IPS-18a (cell line): Measurements from ENCODE around the gene ROBO1.

ENCODE experiments used
- H3K27ac ChIP-seq: one replicate; pipeline ENCODE4 v1.5.1; 2013; ENCODE audit warnings: low read length
- H3K27me3 ChIP-seq: one replicate; pipeline ENCODE4 v1.6.1; 2013; ENCODE audit warnings: mild to moderate bottlenecking, low read length; ENCODE audit not compliant: control insufficient read depth, insufficient read depth
- H3K36me3 ChIP-seq: one replicate; pipeline ENCODE4 v1.6.1; 2013; ENCODE audit warnings: low read depth, low read length; ENCODE audit not compliant: control insufficient read depth
- H3K4me1 ChIP-seq: one replicate; pipeline ENCODE4 v1.6.1; 2013; ENCODE audit warnings: low read depth, low read length; ENCODE audit not compliant: control insufficient read depth
- H3K4me3 ChIP-seq: one replicate; pipeline ENCODE4 v1.5.1; 2013; ENCODE audit warnings: low read length
- H3K9ac ChIP-seq: one replicate; pipeline ENCODE4 v1.6.1; 2013; ENCODE audit warnings: mild to moderate bottlenecking, low read length, moderate library complexity
- H3K9me3 ChIP-seq: one replicate; pipeline ENCODE4 v1.6.1; 2013; ENCODE audit warnings: low read depth, low read length; ENCODE audit not compliant: control insufficient read depth

ROBO1 gene

DNA sequence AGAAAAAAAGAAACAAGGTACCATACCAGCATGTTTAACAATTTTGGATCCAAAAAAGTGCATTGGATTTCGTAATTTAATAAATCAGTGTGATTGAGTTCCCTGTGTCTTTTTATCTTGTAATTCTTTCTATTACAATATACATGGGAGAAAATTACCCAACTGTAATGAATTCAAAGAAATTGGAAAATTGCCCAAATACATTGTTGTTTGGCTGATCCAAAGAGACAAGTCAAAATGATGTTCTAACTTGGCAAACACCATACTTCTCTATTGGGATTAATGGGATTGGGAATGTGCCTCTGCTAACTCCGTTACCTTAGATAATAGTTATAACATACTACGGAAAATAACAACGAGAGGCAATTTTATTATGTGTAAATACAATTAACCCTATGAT, 1097.1 kb downstream of the ROBO1 start:
- Histone ChIP-seq H3K4me3 (no peak overlapping the region), H3K9ac (no peak overlapping the region), H3K36me3 (peaks cover 11% of the 10 kb centered on the region), H3K27ac (no peak overlapping the region), H3K4me1 (no peaks in the 10 kb centered on the region), H3K27me3 (no peaks in the 10 kb centered on the region), H3K9me3 (no peaks in the 10 kb centered on the region)

DNA sequence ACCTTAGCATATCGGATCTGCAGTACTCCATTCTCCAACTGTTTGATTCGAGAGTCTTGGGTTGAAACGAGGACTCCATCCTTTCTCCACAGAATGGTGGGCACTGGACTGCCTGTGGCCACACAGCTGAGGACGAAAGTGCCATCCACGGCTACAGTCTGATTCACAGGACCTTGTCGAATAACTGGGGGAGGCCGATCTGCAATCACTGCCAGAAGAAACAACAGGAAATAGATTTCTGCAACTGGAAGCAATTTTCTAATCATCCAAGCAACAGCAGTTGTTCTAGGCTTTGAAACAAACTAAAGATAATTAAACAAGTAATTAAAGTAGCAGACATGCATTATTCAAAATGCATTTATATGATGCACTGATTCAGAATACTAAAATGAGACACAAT, 1097.7 kb downstream of the ROBO1 start:
- H3K27ac ChIP-seq, result no peak overlapping the region

DNA sequence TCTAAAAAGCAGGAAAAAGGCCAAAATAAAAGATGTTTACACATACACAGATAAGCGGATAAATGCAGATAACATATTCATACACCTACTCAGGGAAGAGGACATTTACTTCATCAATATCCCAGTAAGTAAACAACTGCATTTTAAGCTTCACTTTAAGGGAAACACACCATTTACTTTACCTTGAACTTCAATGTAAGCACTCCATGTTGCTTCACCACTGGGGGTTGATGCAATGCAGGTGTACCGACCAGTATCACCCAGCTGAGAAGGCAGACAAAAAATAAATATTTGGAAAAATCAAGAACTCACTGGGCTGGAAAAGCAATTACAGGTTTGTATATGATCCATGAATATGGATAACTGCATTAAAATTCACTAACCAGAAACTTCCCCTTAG, 1099.5 kb downstream of the ROBO1 start:
- H3K27ac ChIP-seq, result no peak overlapping the region
- no peaks in the 10 kb centered on the region for H3K9me3 ChIP-seq
- H3K4me1 ChIP-seq, result no peaks in the 10 kb centered on the region
- H3K36me3 ChIP-seq, result peaks cover 11% of the 10 kb centered on the region
- H3K4me3 ChIP-seq, result no peak overlapping the region
- no peaks in the 10 kb centered on the region for H3K27me3 ChIP-seq
- H3K9ac ChIP-seq, result no peak overlapping the region

More for the DNA sequence above, 1097.7 kb downstream of the ROBO1 start:
- Histone ChIP-seq H3K4me3 (no peak overlapping the region), H3K9me3 (no peaks in the 10 kb centered on the region), H3K27me3 (no peaks in the 10 kb centered on the region), H3K9ac (no peak overlapping the region), H3K4me1 (no peaks in the 10 kb centered on the region), H3K36me3 (peaks cover 11% of the 10 kb centered on the region)

DNA sequence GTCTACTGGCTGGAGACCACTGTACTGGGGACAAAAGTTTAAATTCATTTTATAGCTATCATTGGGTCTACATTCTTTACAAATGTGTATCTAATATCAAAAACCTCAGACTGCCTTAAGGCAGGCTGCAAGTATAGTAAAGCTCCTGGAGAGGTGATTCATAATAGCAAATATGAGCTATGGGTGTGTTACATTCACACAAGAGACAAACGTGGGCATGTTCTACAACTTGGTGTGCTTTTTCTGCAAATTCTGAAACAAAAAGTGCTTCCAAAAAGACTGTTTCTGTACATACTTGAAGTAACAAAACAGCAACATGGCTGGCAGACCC, 1101.4 kb downstream of the ROBO1 start:
- H3K27me3 ChIP-seq, result no peaks in the 10 kb centered on the region
- H3K4me1 ChIP-seq, result no peaks in the 10 kb centered on the region
- H3K9me3 ChIP-seq, result no peaks in the 10 kb centered on the region
- no peak overlapping the region for H3K4me3 ChIP-seq
- H3K27ac ChIP-seq, result no peak overlapping the region
- H3K9ac ChIP-seq, result no peak overlapping the region
- H3K36me3 ChIP-seq, result peaks cover 11% of the 10 kb centered on the region

DNA sequence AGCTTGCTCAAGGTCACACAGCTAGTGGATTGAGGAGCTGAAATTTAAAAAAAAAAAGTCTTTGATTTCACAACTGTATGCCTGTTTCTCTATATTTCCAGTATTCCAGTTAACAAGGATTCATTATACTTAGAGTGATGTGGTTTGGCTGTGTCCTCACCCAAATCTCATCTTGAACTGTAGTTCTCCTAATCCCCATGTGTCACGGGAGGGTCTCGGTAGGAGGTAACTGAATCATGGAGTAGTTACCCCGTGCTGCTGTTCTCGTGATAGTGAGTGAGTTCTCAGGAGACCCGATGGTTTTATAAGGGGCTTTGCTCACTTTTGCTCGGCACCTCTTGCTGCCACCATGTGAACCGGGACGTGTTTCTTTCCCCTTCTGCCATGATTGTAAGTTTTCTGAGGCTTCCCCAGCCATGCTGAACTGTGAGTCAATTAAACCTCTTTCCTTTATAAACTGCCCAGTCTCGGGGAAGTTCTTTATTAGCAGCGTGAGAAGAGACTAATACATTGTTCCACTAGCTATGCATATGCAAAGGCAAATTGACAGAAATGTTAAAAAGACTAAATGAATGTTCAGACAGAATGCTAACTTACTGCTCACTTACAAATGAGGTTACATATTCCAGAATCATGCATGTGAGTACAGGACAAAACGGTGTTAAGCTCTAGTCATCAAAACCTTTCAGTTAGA, 1101.9 kb downstream of the ROBO1 start:
- Histone ChIP-seq H3K9me3 (no peaks in the 10 kb centered on the region), H3K27ac (no peak overlapping the region), H3K9ac (no peak overlapping the region), H3K4me1 (no peaks in the 10 kb centered on the region), H3K36me3 (peaks cover 11% of the 10 kb centered on the region), H3K4me3 (no peak overlapping the region), H3K27me3 (no peaks in the 10 kb centered on the region)

DNA sequence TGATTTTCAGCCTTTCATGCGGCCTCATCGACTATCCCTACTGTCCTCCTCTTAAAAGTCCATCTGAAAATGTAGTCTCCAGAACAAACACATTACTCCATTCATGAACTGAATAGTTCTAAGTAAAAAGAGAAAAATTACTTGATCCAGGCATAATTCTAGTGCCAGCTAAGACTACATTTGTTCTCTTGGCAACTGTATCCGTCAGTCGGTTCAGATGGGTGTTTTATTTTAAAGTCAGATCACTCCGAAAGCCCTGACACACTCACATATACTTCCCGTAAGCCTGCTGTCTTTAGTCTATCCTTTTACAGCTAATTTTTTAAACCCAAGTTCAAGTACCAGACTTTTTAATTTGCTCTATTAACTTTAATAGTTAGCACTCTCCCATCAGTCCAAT, 1102.7 kb downstream of the ROBO1 start:
- no peak overlapping the region for H3K9ac ChIP-seq
- H3K36me3 ChIP-seq, result peaks cover 11% of the 10 kb centered on the region
- no peak overlapping the region for H3K27ac ChIP-seq
- no peaks in the 10 kb centered on the region for H3K9me3 ChIP-seq
- H3K4me1 ChIP-seq, result no peaks in the 10 kb centered on the region
- no peaks in the 10 kb centered on the region for H3K27me3 ChIP-seq
- no peak overlapping the region for H3K4me3 ChIP-seq

DNA sequence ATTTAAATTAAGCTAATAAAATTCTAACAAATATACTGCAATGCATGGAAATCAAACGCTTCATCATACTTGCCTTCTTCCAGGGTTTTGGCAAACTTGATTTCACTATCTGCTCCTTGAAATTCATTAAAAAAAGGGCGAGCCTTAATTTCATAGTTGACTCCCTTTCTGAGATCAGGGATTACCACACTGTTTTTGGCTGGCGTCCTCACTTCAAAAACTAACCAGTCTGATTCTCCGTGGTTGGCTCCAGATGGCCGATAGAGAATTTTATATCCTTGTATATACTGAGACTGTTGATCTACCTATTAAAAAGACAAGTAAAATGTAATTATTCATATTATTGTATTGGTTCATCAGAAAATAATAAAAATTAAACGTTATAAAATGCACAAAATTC, 1106.8 kb downstream of the ROBO1 start:
- Histone ChIP-seq H3K36me3 (peaks cover 8% of the 10 kb centered on the region), H3K4me3 (no peak overlapping the region), H3K9ac (no peak overlapping the region), H3K9me3 (no peaks in the 10 kb centered on the region), H3K27me3 (no peaks in the 10 kb centered on the region), H3K27ac (no peak overlapping the region), H3K4me1 (no peaks in the 10 kb centered on the region)

DNA sequence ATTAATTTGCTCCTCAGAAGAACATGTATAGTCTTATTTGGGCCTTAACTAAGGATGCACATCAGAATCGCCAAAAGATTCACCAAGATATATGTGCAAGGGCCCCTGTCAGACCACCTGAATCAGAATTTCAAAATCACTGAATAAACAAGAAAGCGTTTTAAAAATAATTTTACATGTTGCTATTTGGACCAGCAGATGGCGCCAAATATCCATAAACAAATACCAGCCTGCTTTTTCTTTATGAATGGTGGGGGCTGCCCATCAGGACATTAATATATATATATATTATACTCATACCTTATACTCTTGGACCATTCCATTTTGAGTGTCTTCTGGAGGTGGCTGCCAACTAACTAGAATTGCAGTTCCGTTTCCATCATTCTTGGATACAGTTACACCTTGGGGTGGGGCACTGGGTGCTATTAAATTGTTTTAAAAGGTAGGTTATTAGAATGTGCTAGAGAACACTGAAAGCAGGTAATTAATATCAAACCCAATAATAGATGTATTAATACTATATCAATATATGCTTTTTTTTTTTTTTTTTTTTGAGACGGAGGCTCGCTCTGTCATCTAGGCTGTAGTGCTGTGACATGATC, 1108.3 kb downstream of the ROBO1 start:
- no peak overlapping the region for H3K4me3 ChIP-seq
- no peaks in the 10 kb centered on the region for H3K9me3 ChIP-seq
- H3K27me3 ChIP-seq, result no peaks in the 10 kb centered on the region
- no peak overlapping the region for H3K9ac ChIP-seq
- H3K36me3 ChIP-seq, result peaks cover 14% of the 10 kb centered on the region
- no peak overlapping the region for H3K27ac ChIP-seq
- no peaks in the 10 kb centered on the region for H3K4me1 ChIP-seq

DNA sequence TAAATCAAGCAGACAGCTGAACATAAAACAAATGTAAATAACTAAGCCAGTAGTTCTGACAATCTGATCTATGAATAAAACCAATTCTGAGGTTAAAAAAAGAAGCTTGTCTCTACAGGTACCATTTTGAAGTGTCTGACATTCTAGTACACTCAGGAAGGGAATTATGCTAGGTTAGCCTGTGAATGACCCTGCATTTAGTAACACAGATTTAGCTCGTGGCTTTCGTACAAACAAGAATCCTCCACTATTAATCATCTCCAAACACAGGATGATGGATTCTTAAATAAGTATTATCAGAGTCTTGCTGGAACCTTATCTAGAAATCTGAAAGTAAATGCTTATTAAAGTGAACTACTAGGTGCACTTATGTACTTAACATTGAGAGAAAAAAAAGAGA, 1120.1 kb downstream of the ROBO1 start:
- Histone ChIP-seq H3K27ac (no peak overlapping the region), H3K4me3 (no peak overlapping the region), H3K9me3 (no peaks in the 10 kb centered on the region), H3K4me1 (peaks cover 36% of the 10 kb centered on the region), H3K27me3 (no peaks in the 10 kb centered on the region), H3K36me3 (no peaks in the 10 kb centered on the region), H3K9ac (no peak overlapping the region)

DNA sequence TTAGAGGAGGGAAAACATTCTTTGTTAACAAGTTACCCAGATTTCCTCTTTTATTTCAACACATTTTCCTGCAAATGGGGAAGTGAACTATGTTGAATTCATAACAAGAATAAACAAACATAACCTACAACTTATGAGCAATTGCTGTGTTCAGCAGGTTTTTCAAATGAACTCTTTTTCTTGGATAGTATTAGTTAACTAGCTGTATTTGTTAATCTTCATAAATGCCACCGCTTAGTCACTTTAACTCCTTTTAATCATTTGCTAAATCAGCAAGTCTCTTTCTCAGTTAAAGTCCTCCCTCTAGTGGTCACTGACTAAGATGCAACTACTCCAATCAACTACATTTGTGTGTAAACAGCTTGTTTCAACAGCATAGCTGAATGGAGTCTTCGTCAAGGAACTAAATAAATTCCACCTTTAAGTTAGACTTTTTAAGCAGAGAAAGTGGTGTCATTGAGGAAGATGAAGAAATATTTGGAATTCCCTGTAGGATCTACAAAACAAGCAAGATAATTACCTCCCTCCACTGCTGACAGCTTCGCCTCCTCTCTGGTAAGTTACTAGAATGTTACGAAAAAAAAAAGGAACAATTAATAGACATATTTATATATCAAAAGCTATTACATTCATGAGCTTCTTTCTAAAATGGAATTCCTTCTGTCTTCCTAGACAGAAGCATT, 1122.0 kb downstream of the ROBO1 start:
- H3K4me3 ChIP-seq, result no peak overlapping the region
- H3K4me1 ChIP-seq, result peaks cover 36% of the 10 kb centered on the region
- H3K36me3 ChIP-seq, result no peaks in the 10 kb centered on the region
- no peaks in the 10 kb centered on the region for H3K9me3 ChIP-seq
- H3K27ac ChIP-seq, result no peak overlapping the region
- H3K27me3 ChIP-seq, result no peaks in the 10 kb centered on the region
- H3K9ac ChIP-seq, result no peak overlapping the region

DNA sequence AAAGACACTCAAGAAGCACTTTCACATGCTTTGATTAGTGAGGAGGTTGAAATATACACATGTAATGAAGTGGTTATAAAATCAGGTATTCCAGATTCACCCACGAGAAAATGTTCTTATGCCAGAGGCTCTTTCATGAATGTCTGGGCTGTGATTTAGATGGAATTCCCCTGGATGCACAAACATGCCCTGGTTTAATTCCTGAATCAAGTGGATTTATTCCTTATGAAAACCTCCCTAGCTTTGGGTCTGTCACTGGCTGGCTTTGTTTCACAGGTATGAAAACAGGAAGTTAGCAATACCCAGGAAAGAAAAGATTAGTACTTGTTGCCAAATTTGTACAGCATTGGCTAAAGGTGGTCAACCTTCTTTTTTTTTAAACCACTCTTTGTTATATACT, 1123.0 kb downstream of the ROBO1 start:
- no peak overlapping the region for H3K9ac ChIP-seq
- peaks cover 34% of the 10 kb centered on the region for H3K4me1 ChIP-seq
- peak overlapping the region; percentile 16 for H3K27ac ChIP-seq

More for the DNA sequence above, 1123.0 kb downstream of the ROBO1 start:
- Histone ChIP-seq H3K36me3 (no peaks in the 10 kb centered on the region), H3K27me3 (no peaks in the 10 kb centered on the region), H3K4me3 (no peak overlapping the region), H3K9me3 (no peaks in the 10 kb centered on the region)
